Subcutaneous abdominal adipose tissue (tissue), 5 donors: Measurements from ENCODE around the gene ANKLE2.
"Not testable (repeated sequence)": the region's sequence is repeated elsewhere in the genome, so short reads cannot be mapped to it uniquely, and the experiment has no call there.

ENCODE experiments used
- H3K27ac ChIP-seq: one replicate; pipeline ENCODE4 v1.7.0; 2013; ENCODE audit warnings: low read depth, mild to moderate bottlenecking, inconsistent platforms, low read length, moderate library complexity
- H3K27me3 ChIP-seq, 5 donors: one replicate each; pipeline ENCODE4 v1.7.0; 2013; ENCODE audit warnings: low read length in 5 of 5, inconsistent platforms in 1 of 5; ENCODE audit not compliant: control insufficient read depth in 5 of 5, insufficient read depth in 4 of 5
- H3K36me3 ChIP-seq, 5 donors: one replicate each; pipeline ENCODE4 v1.7.0; 2013; ENCODE audit warnings: low read length in 5 of 5; ENCODE audit not compliant: control insufficient read depth in 5 of 5, insufficient read depth in 5 of 5
- H3K4me1 ChIP-seq, 5 donors: one replicate each; pipeline ENCODE4 v1.7.0; 2013; ENCODE audit warnings: low read length in 5 of 5, mild to moderate bottlenecking in 3 of 5, moderate library complexity in 1 of 5; ENCODE audit not compliant: control insufficient read depth in 5 of 5, insufficient read depth in 5 of 5
- H3K4me3 ChIP-seq, 5 donors: one replicate each; pipeline ENCODE4 v1.7.0; 2013; ENCODE audit warnings: low read length in 5 of 5, low read depth in 1 of 5
- H3K9ac ChIP-seq, 5 donors: one replicate each; pipeline ENCODE4 v1.7.0; 2013; ENCODE audit warnings: low read length in 5 of 5, mild to moderate bottlenecking in 4 of 5, moderate library complexity in 3 of 5
- H3K9me3 ChIP-seq, 5 donors: one replicate each; pipeline ENCODE4 v1.7.0; 2013; ENCODE audit warnings: low read length in 5 of 5; ENCODE audit not compliant: control insufficient read depth in 5 of 5
- donor health status: healthy.
- donor health status: healthy.
- donor health status: healthy.
- donor health status: healthy.
- donor health status: healthy.

The ANKLE2 gene

GRCh38 chr12:132771126-132771838, 9.7 kb upstream of the ANKLE2 start:
- Histone ChIP-seq H3K9ac (no peak overlapping the region), H3K4me1 (peaks cover 0 to 36% (median 23%) of the 10 kb centered on the region in 5 donors), H3K4me3 (no peak overlapping the region), H3K36me3 (peaks cover 0 to 59% (median 54%) of the 10 kb centered on the region in 5 donors), H3K27ac (no peak overlapping the region), H3K27me3 (no peaks in the 10 kb centered on the region), H3K9me3 (no peaks in the 10 kb centered on the region)

GRCh38 chr12:132766380-132767085, 4.9 kb upstream of the ANKLE2 start:
- no peak overlapping the region for H3K27ac ChIP-seq
- H3K36me3 ChIP-seq: peaks cover 0 to 12% (median 7%) of the 10 kb centered on the region in 5 donors
- no peaks in the 10 kb centered on the region for H3K27me3 ChIP-seq
- H3K4me3 ChIP-seq: peak overlapping the region in 2 of 5 donors; percentile 22 to 46
- peaks cover 0 to 42% (median 29%) of the 10 kb centered on the region in 5 donors for H3K4me1 ChIP-seq
- H3K9me3 ChIP-seq: no peaks in the 10 kb centered on the region
- peak overlapping the region in 1 of 5 donors; percentile 20 for H3K9ac ChIP-seq

GRCh38 chr12:132765361-132765760, 3.7 kb upstream of the ANKLE2 start:
- no peaks in the 10 kb centered on the region for H3K27me3 ChIP-seq
- H3K9me3 ChIP-seq: no peaks in the 10 kb centered on the region
- peaks cover under 1 to 47% (median 36%) of the 10 kb centered on the region in 5 donors for H3K4me1 ChIP-seq
- no peak overlapping the region for H3K9ac ChIP-seq
- H3K36me3 ChIP-seq: peaks cover 0 to 6% (median 3%) of the 10 kb centered on the region in 5 donors
- no peak overlapping the region for H3K4me3 ChIP-seq
- no peak overlapping the region for H3K27ac ChIP-seq

GRCh38 chr12:132764231-132764630, 2.6 kb upstream of the ANKLE2 start:
- no peak overlapping the region for H3K27ac ChIP-seq
- no peak overlapping the region for H3K9ac ChIP-seq
- H3K27me3 ChIP-seq: no peaks in the 10 kb centered on the region
- peaks cover 5 to 54% (median 39%) of the 10 kb centered on the region in 5 donors for H3K4me1 ChIP-seq
- H3K4me3 ChIP-seq: no peak overlapping the region
- H3K9me3 ChIP-seq: no peaks in the 10 kb centered on the region
- H3K36me3 ChIP-seq: no peaks in the 10 kb centered on the region

GRCh38 chr12:132761921-132762583, 420 bp upstream of the ANKLE2 start:
- Histone ChIP-seq H3K27ac (peak overlapping the region; percentile 95), H3K4me3 (peak overlapping the region; percentile 55 to 75 (median 72)), H3K9me3 (no peaks in the 10 kb centered on the region), H3K36me3 (peaks cover 0 to 17% (median 0%) of the 10 kb centered on the region in 5 donors), H3K9ac (peak overlapping the region; percentile 38 to 89 (median 78)), H3K27me3 (no peaks in the 10 kb centered on the region), H3K4me1 (peaks cover 5 to 36% (median 30%) of the 10 kb centered on the region in 5 donors)

GRCh38 chr12:132759359-132759758, 2.3 kb downstream of the ANKLE2 start:
- Histone ChIP-seq H3K36me3 (peaks cover 0 to 28% (median 7%) of the 10 kb centered on the region in 5 donors), H3K4me3 (no peak overlapping the region), H3K9ac (no peak overlapping the region), H3K27me3 (no peaks in the 10 kb centered on the region), H3K27ac (peak overlapping the region; percentile 88), H3K4me1 (peaks cover 5 to 26% (median 22%) of the 10 kb centered on the region in 5 donors), H3K9me3 (no peaks in the 10 kb centered on the region)

- peaks cover 0 to 31% (median 11%) of the 10 kb centered on the region in 5 donors for H3K36me3 ChIP-seq
- H3K27me3 ChIP-seq, H3K4me3 ChIP-seq, H3K27ac ChIP-seq, H3K9ac ChIP-seq, H3K9me3 ChIP-seq: not testable (repeated sequence)
- peaks cover 5 to 26% (median 22%) of the 10 kb centered on the region in 5 donors for H3K4me1 ChIP-seq
Observed at GRCh38 chr12:132758825-132759224, 2.8 kb downstream of the ANKLE2 start.

GRCh38 chr12:132754160-132754932, 7.3 kb downstream of the ANKLE2 start:
- Histone ChIP-seq H3K36me3 (peaks cover 3 to 69% (median 46%) of the 10 kb centered on the region in 5 donors), H3K27ac (no peak overlapping the region)

GRCh38 chr12:132753670-132754069, 8.0 kb downstream of the ANKLE2 start:
- not testable (repeated sequence) for H3K27ac ChIP-seq, H3K9me3 ChIP-seq, H3K9ac ChIP-seq, H3K4me3 ChIP-seq, H3K27me3 ChIP-seq, H3K4me1 ChIP-seq
- H3K36me3 ChIP-seq: peaks cover 3 to 73% (median 47%) of the 10 kb centered on the region in 5 donors

More at GRCh38 chr12:132754160-132754932, 7.3 kb downstream of the ANKLE2 start:
- no peaks in the 10 kb centered on the region for H3K27me3 ChIP-seq
- no peaks in the 10 kb centered on the region for H3K4me1 ChIP-seq
- H3K4me3 ChIP-seq: no peak overlapping the region
- no peaks in the 10 kb centered on the region for H3K9me3 ChIP-seq
- no peak overlapping the region for H3K9ac ChIP-seq
